ENCODE data around the gene HHIP.
"Not testable (repeated sequence)": the region's sequence is repeated elsewhere in the genome, so short reads cannot be mapped to it uniquely, and the experiment has no call there.

HHIP gene

GRCh38 chr4:144757969-144758368, 112.0 kb downstream of the HHIP start:
- no peak for DNase-seq

GRCh38 chr4:144768809-144769208, 122.9 kb downstream of the HHIP start:
- not testable (repeated sequence) for DNase-seq

- no peak for DNase-seq
Observed at GRCh38 chr4:144778364-144778763, 132.4 kb downstream of the HHIP start.

- no peak for DNase-seq
Observed at GRCh38 chr4:144782345-144782744, 136.4 kb downstream of the HHIP start.

GRCh38 chr4:144785961-144786360, 140.0 kb downstream of the HHIP start:
- DNase-seq, result no peak

GRCh38 chr4:144787365-144788258, 141.7 kb downstream of the HHIP start:
- DNase-seq, result no peak

- DNase-seq, result no peak
Observed at GRCh38 chr4:144788469-144788868, 142.5 kb downstream of the HHIP start.

- not testable (repeated sequence) for DNase-seq
Observed at GRCh38 chr4:144791933-144792332, 146.0 kb downstream of the HHIP start.

Measured in NCI-H748 treated with DMSO at 0.1 percent for 48 hours (cell line).